Tibial nerve (tissue), 4 donors: Measurements from ENCODE around the gene CREB3L4. TPM values are rescaled to one million over a fixed set of nuclear protein-coding genes. Genes with fewer than 3 reads are reported as not detected.

Experiments
- DNase-seq, 2 donors: peaks; one replicate each; pipeline ENCODE4 v3.0.0-alpha.2; 2019; ENCODE audit warnings: low spot score in 2 of 2
- H3K27ac ChIP-seq, 4 donors: fragments of 200-600 bp; sonication (generic) in 3 of 4; one replicate each; pipeline ENCODE4 v1.5.1; 2017 to 2019; ENCODE audit warnings: mild to moderate bottlenecking in 1 of 4
- H3K27me3 ChIP-seq, 2 donors: fragments of 200-600 bp; sonication (generic) in 1 of 2; one replicate each; pipeline versions ENCODE4 v1.5.1 to v1.6.0; 2017 to 2019
- H3K36me3 ChIP-seq, 3 donors: fragments of 200-600 bp; sonication (generic); one replicate each; pipeline ENCODE4 v1.5.1; 2018 to 2019
- H3K4me1 ChIP-seq, 4 donors: fragments of 200-600 bp; sonication (generic) in 3 of 4; one replicate each; pipeline ENCODE4 v1.5.1; 2017 to 2019
- H3K4me3 ChIP-seq, 4 donors: fragments of 200-600 bp; sonication (generic) in 3 of 4; one replicate each; pipeline ENCODE4 v1.5.1; 2017 to 2019; ENCODE audit warnings: mild to moderate bottlenecking in 1 of 4, moderate library complexity in 1 of 4
- H3K9me3 ChIP-seq, 4 donors: fragments of 200-600 bp; sonication (generic) in 3 of 4; one replicate each; pipeline ENCODE4 v1.5.1; 2017 to 2019
- CTCF ChIP-seq, 5 experiments: fragments of 200-600 bp in 3 of 5; fragments of 450-650 bp in 2 of 5; sonication (generic) in 3 of 5; IDR thresholded peaks; one replicate each; pipeline ENCODE4 v1.5.1; 2016 to 2019; ENCODE audit warnings: antibody characterized with exemption in 5 of 5, mild to moderate bottlenecking in 3 of 5, moderate library complexity in 2 of 5
- EP300 ChIP-seq, 2 donors: sonication (generic); formaldehyde crosslinking; IDR thresholded peaks; one replicate each; pipeline ENCODE4 v1.6.1; 2017; ENCODE audit warnings: antibody characterized with exemption in 2 of 2, mild to moderate bottlenecking in 1 of 2
- POLR2A ChIP-seq, 2 donors: fragments of 450-650 bp; IDR thresholded peaks; one replicate each; pipeline ENCODE4 v1.6.1; 2017; ENCODE audit warnings: antibody characterized with exemption in 2 of 2, mild to moderate bottlenecking in 2 of 2, moderate library complexity in 2 of 2
- WGBS, 2 donors: methylation state at CpG; one replicate each; pipeline ENCODE4 v1.1.5; 2018; 5-methylcytosine and 5-hydroxymethylcytosine counted together
- total RNA-seq, 4 donors: library from RNA; depleted of rRNA; stranded (reverse); fragments of >200 nt; gene quantifications; one replicate each; pipeline ENCODE4 v1.1.0, GENCODE V29; 2016

The CREB3L4 gene
- total RNA-seq, 4 donors from 2014 or later = 10.2 to 17.5 (median 11.4) TPM

- Histone ChIP-seq H3K4me1 (peaks cover 0 to 27% (median 15%) of the 10 kb centered on the region in 4 donors), H3K27ac (no peak overlapping the region), H3K9me3 (no peaks in the 10 kb centered on the region), H3K36me3 (peaks cover 0 to 40% (median 0%) of the 10 kb centered on the region in 3 donors), H3K27me3 (no peaks in the 10 kb centered on the region), H3K4me3 (no peak overlapping the region)
- no peak for TF ChIP-seq POLR2A (IDR thresholded peaks at IDR 0.05)
- TF ChIP-seq CTCF (IDR thresholded peaks at IDR 0.05) = no peak
- TF ChIP-seq EP300 (IDR thresholded peaks at IDR 0.05) = no peak
- WGBS, 2 donors = 92 to 93% methylated on average over 3 of the region's 3 CpGs
- no peak for DNase-seq
Observed at GRCh38 chr1:153973071-153973470, 5.4 kb downstream of the CREB3L4 start.

GRCh38 chr1:153973525-153973924 is 5.8 kb downstream of the CREB3L4 start:
- Histone ChIP-seq H3K4me1 (peaks cover 0 to 27% (median 14%) of the 10 kb centered on the region in 4 donors), H3K36me3 (peaks cover 0 to 40% (median 0%) of the 10 kb centered on the region in 3 donors), H3K4me3 (no peak overlapping the region), H3K9me3 (no peaks in the 10 kb centered on the region), H3K27ac (no peak overlapping the region), H3K27me3 (no peaks in the 10 kb centered on the region)
- TF ChIP-seq EP300 (IDR thresholded peaks at IDR 0.05) (no peak), CTCF (IDR thresholded peaks at IDR 0.05) (no peak), POLR2A (IDR thresholded peaks at IDR 0.05) (no peak)
- 71 to 77% methylated on average over 7 of the region's 7 CpGs for WGBS, 2 donors
- DNase-seq = no peak

GRCh38 chr1:153976819-153977249 is 9.1 kb downstream of the CREB3L4 start:
- Histone ChIP-seq H3K4me1 (peaks cover 0 to 24% (median 12%) of the 10 kb centered on the region in 4 donors), H3K4me3 (peak overlapping the region; percentile 83 to 100 (median 98)), H3K9me3 (no peaks in the 10 kb centered on the region), H3K27ac (peak overlapping the region; percentile 82 to 98 (median 94)), H3K36me3 (peaks cover 0 to 59% (median 0%) of the 10 kb centered on the region in 3 donors), H3K27me3 (no peaks in the 10 kb centered on the region)
- WGBS, 2 donors = 1 to 2% methylated on average over 16 of the region's 16 CpGs
- DNase-seq = no peak
- no peak for TF ChIP-seq EP300 (IDR thresholded peaks at IDR 0.05)
- no peak for TF ChIP-seq POLR2A (IDR thresholded peaks at IDR 0.05)
- no peak for TF ChIP-seq CTCF (IDR thresholded peaks at IDR 0.05)

GRCh38 chr1:153977250-153978240 is 9.8 kb downstream of the CREB3L4 start, which contains the start of gene JTB:
Gene JTB (minus strand): TSS chr1:153977674. CDS start chr1:153977252, 422 bp downstream.
- H3K4me1 ChIP-seq = peaks cover 0 to 27% (median 12%) of the 10 kb centered on the region in 4 donors
- peak within 1 kb of the TSS; percentile 83 to 100 (median 98) for H3K4me3 ChIP-seq
- peak within 1 kb of the TSS; percentile 82 to 98 (median 94) for H3K27ac ChIP-seq
- H3K36me3 ChIP-seq = peaks cover 0 to 59% (median 0%) of the 10 kb centered on the region in 3 donors
- H3K27me3 ChIP-seq = no peaks in the 10 kb centered on the region
- TF ChIP-seq CTCF (IDR thresholded peaks at IDR 0.05) (peak in 1 of 5 experiments; percentile 45), POLR2A (IDR thresholded peaks at IDR 0.05) (peak; percentile 86 to 96), EP300 (IDR thresholded peaks at IDR 0.05) (peak; percentile 31 to 96)
- peak; percentile 87 to 92 for DNase-seq
- 0% methylated on average over 54 to 75 of the region's 75 CpGs for WGBS, 2 donors
- no peaks in the 10 kb centered on the region for H3K9me3 ChIP-seq
